WTC11 (cell line): ENCODE results near the gene RNF17.

Source experiments
- ATF2 ChIP-seq: sonication (generic); formaldehyde crosslinking; IDR thresholded peaks from 2 replicates; pipeline ENCODE4 v1.8.1; 2022; ENCODE audit warnings: low read depth, missing genetic modification reagents, borderline replicate concordance
- CTCF ChIP-seq: fragments of 200-600 bp; IDR thresholded peaks from 2 replicates; pipeline ENCODE4 v1.8.0; 2022; ENCODE audit warnings: antibody characterized with exemption
- ESRRA ChIP-seq: sonication (generic); formaldehyde crosslinking; IDR thresholded peaks from 2 replicates; pipeline ENCODE4 v1.8.1; 2022; ENCODE audit warnings: mild to moderate bottlenecking, missing genetic modification reagents, borderline replicate concordance
- IRF2 ChIP-seq: sonication (generic); formaldehyde crosslinking; IDR thresholded peaks from 2 replicates; pipeline ENCODE4 v1.8.0; 2022; ENCODE audit warnings: low read depth, missing genetic modification reagents, borderline replicate concordance
- STAT6 ChIP-seq: sonication (generic); formaldehyde crosslinking; conservative IDR thresholded peaks from 2 replicates; pipeline ENCODE4 v1.8.1; 2023; ENCODE audit warnings: mild to moderate bottlenecking, low read depth, missing genetic modification reagents, moderate library complexity
- TEAD1 ChIP-seq: sonication (generic); formaldehyde crosslinking; IDR thresholded peaks from 2 replicates; pipeline ENCODE4 v1.8.0; 2022; ENCODE audit warnings: mild to moderate bottlenecking, missing genetic modification reagents
- USF1 ChIP-seq: sonication (generic); formaldehyde crosslinking; IDR thresholded peaks from 2 replicates; pipeline ENCODE4 v1.8.0; 2022; ENCODE audit warnings: mild to moderate bottlenecking, missing genetic modification reagents
- ZNF416 ChIP-seq: fragments of 250-450 bp; sonication (Bioruptor Pico); IDR thresholded peaks from 2 replicates; pipeline ENCODE4 v1.9.0; 2021; ENCODE audit warnings: mild to moderate bottlenecking, inconsistent platforms

DNA sequence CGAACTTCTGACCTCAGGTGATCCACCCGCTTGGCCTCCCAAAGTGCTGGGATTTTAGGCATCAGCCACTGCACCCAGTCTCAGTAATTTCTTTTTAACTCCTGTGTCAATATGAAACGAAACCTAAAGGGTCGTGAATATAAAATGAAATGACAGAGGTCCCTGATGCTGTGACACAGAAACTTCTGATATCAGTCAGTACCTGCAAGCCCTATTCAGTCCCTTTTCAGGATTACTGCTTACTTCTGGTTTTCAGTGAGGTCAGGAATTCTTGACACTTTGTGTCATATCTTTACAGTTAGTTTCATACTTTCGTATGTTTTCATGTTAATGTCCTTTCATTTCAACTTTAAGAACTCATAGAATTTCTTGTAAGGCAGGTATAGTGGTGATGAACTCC, 58.7 kb downstream of the RNF17 start:
- TF ChIP-seq TEAD1 (no peak), USF1 (CRISPR knock-in tag) (no peak), CTCF (no peak), STAT6 (CRISPR knock-in tag) (no peak), ZNF416 (CRISPR knock-in tag) (no peak), ESRRA (CRISPR knock-in tag) (no peak), IRF2 (no peak), ATF2 (CRISPR knock-in tag) (no peak)
